SK-N-SH (cell line): ENCODE data around the gene PKD1. TPM values are rescaled to one million over a fixed set of nuclear protein-coding genes. Genes with fewer than 3 reads are reported as not detected.
A peak's percentile ranks its signal among the peaks of the same experiment; 100 is the strongest.

Source experiments
- CTCF ChIA-PET: fragments of 300-600, 350-600 bp; formaldehyde crosslinking; extraction: SDS; loops from one replicate; lab custom pipeline; 2021; lab: Yijun Ruan, JAX
- POLR2A ChIA-PET: fragments of 350-600 bp; sonication (Branson Sonifier 250); formaldehyde crosslinking; extraction: SDS; loops from one replicate; lab custom pipeline; 2020; ENCODE audit warnings: antibody characterized with exemption, inconsistent platforms; lab: Yijun Ruan, JAX
- DNase-seq: peaks from one replicate; pipeline ENCODE4 v3.0.0; 2012
- H2AFZ ChIP-seq: fragments of 200-600 bp; sonication (generic); 2 replicates; pipeline ENCODE4 v1.8.1; 2016; ENCODE audit warnings: antibody characterized with exemption, mild to moderate bottlenecking, low read depth
- H3F3A ChIP-seq: fragments of 200-600 bp; sonication (generic); replicated peaks from 2 replicates; pipeline ENCODE3; 2016; ENCODE audit warnings: antibody characterized with exemption, mild to moderate bottlenecking; ENCODE audit not compliant: insufficient read depth
- H3K27ac ChIP-seq, 2 experiments: fragments of 200-500 bp in 1 of 2; fragments of 200-600 bp in 1 of 2; sonication (Bioruptor generic) in 1 of 2; sonication (generic), shearing (Covaris generic) in 1 of 2; 2 replicates each; pipeline versions ENCODE4 v1.5.1 to v1.6.1; 2014 to 2016; ENCODE audit warnings: low read depth in 2 of 2, inconsistent platforms in 1 of 2, low read length in 1 of 2, mild to moderate bottlenecking in 1 of 2, mixed read lengths in 1 of 2
- H3K27me3 ChIP-seq: fragments of 200-600 bp; sonication (generic), shearing (Covaris generic); 2 replicates; pipeline ENCODE4 v1.6.1; 2016; ENCODE audit warnings: mixed run types; ENCODE audit not compliant: insufficient read depth
- H3K36me3 ChIP-seq, 2 experiments: fragments of 200-500 bp in 1 of 2; fragments of 200-600 bp in 1 of 2; sonication (Bioruptor generic) in 1 of 2; sonication (generic) in 1 of 2; replicated peaks in 1 of 2; 2 replicates each; pipeline versions ENCODE3 to v1.5.1; 2014 to 2016; ENCODE audit warnings: low read length in 1 of 2, mild to moderate bottlenecking in 1 of 2; ENCODE audit not compliant: insufficient read depth in 2 of 2, control insufficient read depth in 1 of 2
- H3K4me1 ChIP-seq, 2 experiments: fragments of 200-500 bp in 1 of 2; fragments of 200-600 bp in 1 of 2; sonication (Bioruptor generic) in 1 of 2; sonication (generic), shearing (Covaris generic) in 1 of 2; 2 replicates each; pipeline versions ENCODE4 v1.5.1 to v1.6.1; 2014 to 2016; ENCODE audit warnings: low read depth in 1 of 2, low read length in 1 of 2, mixed run types in 1 of 2; ENCODE audit not compliant: insufficient read depth in 2 of 2, control insufficient read depth in 1 of 2
- H3K4me2 ChIP-seq: fragments of 200-600 bp; sonication (generic), shearing (Covaris generic); 2 replicates; pipeline ENCODE4 v1.6.1; 2017; ENCODE audit warnings: mixed run types
- H3K4me3 ChIP-seq, 2 experiments: fragments of 200-500 bp in 1 of 2; fragments of 200-600 bp in 1 of 2; sonication (Bioruptor generic) in 1 of 2; sonication (generic), shearing (Covaris generic) in 1 of 2; 2 replicates each; pipeline versions ENCODE4 v1.5.1 to v1.8.1; 2014 to 2016; ENCODE audit warnings: low read depth in 2 of 2, inconsistent platforms in 1 of 2, low read length in 1 of 2, mild to moderate bottlenecking in 1 of 2, mixed read lengths in 1 of 2, moderate library complexity in 1 of 2
- H3K79me2 ChIP-seq: fragments of 200-600 bp; sonication (generic); 2 replicates; pipeline ENCODE4 v1.8.1; 2017; ENCODE audit warnings: mild to moderate bottlenecking; ENCODE audit not compliant: insufficient read depth
- H3K9ac ChIP-seq: fragments of 200-600 bp; sonication (generic); 2 replicates; pipeline ENCODE4 v1.6.1; 2017; ENCODE audit warnings: mixed run types
- H3K9me2 ChIP-seq: fragments of 200-600 bp; sonication (generic); 2 replicates; pipeline ENCODE4 v1.6.1; 2017; ENCODE audit warnings: mixed run types
- H3K9me3 ChIP-seq: fragments of 200-600 bp; sonication (generic); 2 replicates; pipeline ENCODE4 v1.6.1; 2017; ENCODE audit warnings: mixed run types, mild to moderate bottlenecking, moderate library complexity
- H4K20me1 ChIP-seq: fragments of 200-600 bp; sonication (generic); 2 replicates; pipeline ENCODE4 v1.6.1; 2017; ENCODE audit warnings: mild to moderate bottlenecking, mixed run types; ENCODE audit not compliant: insufficient read depth
- CHD2 ChIP-seq: fragments of 150-350 bp; IDR thresholded peaks from 2 replicates; pipeline ENCODE4 v1.6.1; 2018; ENCODE audit warnings: low read length; ENCODE audit not compliant: partially characterized antibody
- EP300 ChIP-seq, 2 experiments: IDR thresholded peaks; 2 replicates each; pipeline versions ENCODE4 v1.4.0 to v1.6.1; 2012; ENCODE audit warnings: borderline replicate concordance in 1 of 2, low read depth in 1 of 2, low read length in 1 of 2
- EZH2phosphoT487 ChIP-seq: fragments of 200-600 bp; sonication (generic); IDR thresholded peaks from 2 replicates; pipeline ENCODE4 v1.6.1; 2017; ENCODE audit warnings: low read depth, mixed run types, mild to moderate bottlenecking, antibody characterized with exemption, moderate library complexity, borderline replicate concordance
- FOSL2 ChIP-seq: IDR thresholded peaks from 2 replicates; pipeline ENCODE4 v1.4.0; 2012; ENCODE audit warnings: low read depth, mild to moderate bottlenecking, moderate library complexity, borderline replicate concordance
- FOXM1 ChIP-seq: IDR thresholded peaks from 2 replicates; pipeline ENCODE4 v1.4.0; 2012; ENCODE audit warnings: low read depth, mild to moderate bottlenecking
- MXI1 ChIP-seq: IDR thresholded peaks from 2 replicates; pipeline ENCODE4 v1.6.1; 2012; ENCODE audit warnings: mild to moderate bottlenecking, low read depth, low read length, improper control_type of control experiment
- NFIC ChIP-seq: IDR thresholded peaks from 2 replicates; pipeline ENCODE4 v1.4.0; 2012; ENCODE audit warnings: borderline replicate concordance
- PBX3 ChIP-seq: IDR thresholded peaks from 2 replicates; pipeline ENCODE4; 2012
- POLR2AphosphoS5 ChIP-seq: IDR thresholded peaks from 2 replicates; pipeline ENCODE4 v1.6.1; 2012; ENCODE audit warnings: low read depth, low read length
- RAD21 ChIP-seq: IDR thresholded peaks from 2 replicates; pipeline ENCODE4 v1.6.1; 2012; ENCODE audit warnings: mild to moderate bottlenecking, low read length
- RCOR1 ChIP-seq: fragments of 150-350 bp; IDR thresholded peaks from 2 replicates; pipeline ENCODE4 v1.6.1; 2017; ENCODE audit warnings: antibody characterized with exemption, low read length
- RXRA ChIP-seq: IDR thresholded peaks from 2 replicates; pipeline ENCODE4 v1.4.0; 2012; ENCODE audit warnings: low read depth, mild to moderate bottlenecking, borderline replicate concordance
- SIN3A ChIP-seq: IDR thresholded peaks from 2 replicates; pipeline ENCODE4 v1.6.1; 2012; ENCODE audit warnings: low read depth, mild to moderate bottlenecking, low read length, moderate library complexity, borderline replicate concordance
- TCF12 ChIP-seq: IDR thresholded peaks from 2 replicates; pipeline ENCODE4 v1.4.0; 2012
- TEAD4 ChIP-seq: IDR thresholded peaks from 2 replicates; pipeline ENCODE4 v1.4.0; 2012; ENCODE audit warnings: mild to moderate bottlenecking, borderline replicate concordance; ENCODE audit not compliant: insufficient read depth
- USF1 ChIP-seq: IDR thresholded peaks from 2 replicates; pipeline ENCODE4 v1.4.0; 2012; ENCODE audit warnings: low read depth, borderline replicate concordance
- WGBS: methylation state at CpG from one replicate; pipeline ENCODE4 v1.1.6; 2017; ENCODE audit warnings: low lambda C conversion rate; 5-methylcytosine and 5-hydroxymethylcytosine counted together
- polyA plus RNA-seq, 3 experiments: library from polyadenylated mRNA; depleted of rRNA; stranded (reverse); fragments of >200 nt; gene quantifications; 2 replicates each; pipeline ENCODE4 v1.2.3, GENCODE V29; 2012
- TF ChIP-seq, protein P1 (sequence below): IDR thresholded peaks from 2 replicates; pipeline ENCODE4 v1.4.0; 2012; ENCODE audit warnings: low read depth
- TF ChIP-seq, protein P2 (sequence below): fragments of 200-600 bp; sonication (generic); IDR thresholded peaks from 2 replicates; pipeline ENCODE4 v1.6.1; 2017; ENCODE audit warnings: antibody characterized with exemption, mild to moderate bottlenecking, moderate library complexity

Gene PKD1
- polyA plus RNA-seq, 1 of the 3 experiments (the other 2 are of a cell fraction): 47.4 TPM

GRCh38 chr16:2040787-2041522 is 94.7 kb downstream of the PKD1 start:
- Histone ChIP-seq H3K9me2 (no peaks in the 10 kb centered on the region), H4K20me1 (no peaks in the 10 kb centered on the region), H2AFZ (no peak overlapping the region), H3K9ac (no peak overlapping the region), H3F3A (peaks cover 3% of the 10 kb centered on the region), H3K36me3 (peaks cover 0 to 16% of the 10 kb centered on the region in 2 experiments), H3K4me3 (no peak overlapping the region), H3K27me3 (no peaks in the 10 kb centered on the region), H3K79me2 (peaks cover 11% of the 10 kb centered on the region; the same call in 1 of the 2 replicates), H3K4me1 (peaks cover 5 to 56% of the 10 kb centered on the region in 2 experiments; a peak in 2 of 4 replicates), H3K4me2 (no peak overlapping the region), H3K9me3 (no peaks in the 10 kb centered on the region), H3K27ac (peak overlapping the region in 1 of 2 experiments; percentile 88; a peak in 2 of 4 replicates)
- ChIA-PET POLR2A (interaction anchor here (0.6 to 1.8 kb wide), 4 partner anchors 11 to 233 kb away, joined by 3 to 6 read pairs (median 3); no protein-coding TSS in a partner anchor), CTCF (interaction anchor here (0.8 to 2.0 kb wide), 6 partner anchors 13 to 112 kb away, joined by 3 to 11 read pairs (median 5); no protein-coding TSS in a partner anchor)
- DNase-seq: peak; percentile 57
- 77% methylated on average over 9 of the region's 20 CpGs for WGBS
- TF ChIP-seq POLR2AphosphoS5: no peak
- TF ChIP-seq EZH2phosphoT487: no peak
- TF ChIP-seq PBX3: no peak
- no peak for TF ChIP-seq FOXM1
- no peak for TF ChIP-seq TCF12
- TF ChIP-seq RAD21: no peak
- TF ChIP-seq SIN3A: no peak

- no peaks in the 10 kb centered on the region for H3K9me2 ChIP-seq
- peaks cover 0 to 16% of the 10 kb centered on the region in 2 experiments for H3K36me3 ChIP-seq
- H4K20me1 ChIP-seq: no peaks in the 10 kb centered on the region
- POLR2A ChIA-PET: interaction anchor here (0.9 to 2.1 kb wide), 4 partner anchors 8 to 114 kb away, joined by 3 to 10 read pairs (median 5); partner anchors contain the start of genes NTHL1, RPS2 and TSC2
- no peak overlapping the region for H2AFZ ChIP-seq
- no peak for DNase-seq
- no peak overlapping the region for H3K9ac ChIP-seq
- H3K27ac ChIP-seq: peak overlapping the region in 1 of 2 experiments; percentile 88; a peak in 2 of 4 replicates
- no peaks in the 10 kb centered on the region for H3K27me3 ChIP-seq
- H3K4me1 ChIP-seq: peaks cover 13 to 61% of the 10 kb centered on the region in 2 experiments; a peak in 3 of 4 replicates
- no peak overlapping the region for H3K4me2 ChIP-seq
- no peak for TF ChIP-seq RXRA
- TF ChIP-seq USF1: no peak
- TF ChIP-seq PBX3: no peak
- TF ChIP-seq CHD2: no peak
- TF ChIP-seq TEAD4: no peak
- TF ChIP-seq RCOR1: no peak
- TF ChIP-seq, protein P1, sequence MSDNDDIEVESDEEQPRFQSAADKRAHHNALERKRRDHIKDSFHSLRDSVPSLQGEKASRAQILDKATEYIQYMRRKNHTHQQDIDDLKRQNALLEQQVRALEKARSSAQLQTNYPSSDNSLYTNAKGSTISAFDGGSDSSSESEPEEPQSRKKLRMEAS: no peak
- no peak for TF ChIP-seq MXI1
- TF ChIP-seq NFIC: no peak
- TF ChIP-seq, protein P2, sequence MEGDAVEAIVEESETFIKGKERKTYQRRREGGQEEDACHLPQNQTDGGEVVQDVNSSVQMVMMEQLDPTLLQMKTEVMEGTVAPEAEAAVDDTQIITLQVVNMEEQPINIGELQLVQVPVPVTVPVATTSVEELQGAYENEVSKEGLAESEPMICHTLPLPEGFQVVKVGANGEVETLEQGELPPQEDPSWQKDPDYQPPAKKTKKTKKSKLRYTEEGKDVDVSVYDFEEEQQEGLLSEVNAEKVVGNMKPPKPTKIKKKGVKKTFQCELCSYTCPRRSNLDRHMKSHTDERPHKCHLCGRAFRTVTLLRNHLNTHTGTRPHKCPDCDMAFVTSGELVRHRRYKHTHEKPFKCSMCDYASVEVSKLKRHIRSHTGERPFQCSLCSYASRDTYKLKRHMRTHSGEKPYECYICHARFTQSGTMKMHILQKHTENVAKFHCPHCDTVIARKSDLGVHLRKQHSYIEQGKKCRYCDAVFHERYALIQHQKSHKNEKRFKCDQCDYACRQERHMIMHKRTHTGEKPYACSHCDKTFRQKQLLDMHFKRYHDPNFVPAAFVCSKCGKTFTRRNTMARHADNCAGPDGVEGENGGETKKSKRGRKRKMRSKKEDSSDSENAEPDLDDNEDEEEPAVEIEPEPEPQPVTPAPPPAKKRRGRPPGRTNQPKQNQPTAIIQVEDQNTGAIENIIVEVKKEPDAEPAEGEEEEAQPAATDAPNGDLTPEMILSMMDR: no peak
- TF ChIP-seq EP300 (IDR thresholded peaks at IDR 0.05; ENCODE audit: borderline replicate concordance in 1 of 2, low read depth in 1 of 2, low read length in 1 of 2): no peak
- no peak for TF ChIP-seq FOSL2
- H3K4me3 ChIP-seq: no peak overlapping the region
- H3K9me3 ChIP-seq: no peaks in the 10 kb centered on the region
- peaks cover 5% of the 10 kb centered on the region; the same call in 1 of the 2 replicates for H3K79me2 ChIP-seq
- H3F3A ChIP-seq: peaks cover 3% of the 10 kb centered on the region
- WGBS: 76% methylated on average over 8 of the region's 24 CpGs
- CTCF ChIA-PET: interaction anchor here (0.6 to 2.0 kb wide), 10 partner anchors 10 to 113 kb away, joined by 3 to 11 read pairs (median 4); partner anchors contain the start of gene NHERF2
These were observed 95.5 kb downstream of the PKD1 start for GRCh38 chr16:2040041-2040786.
